Smooth muscle cell (in vitro differentiated cells): ENCODE measurements around the gene SLC9A9. TPM values are rescaled to one million over a fixed set of nuclear protein-coding genes. Genes with fewer than 3 reads are reported as not detected.

Experiments used
- DNase-seq: peaks from one replicate; lab custom pipeline; 2025; ENCODE audit not compliant: unreplicated experiment; lab: John Stamatoyannopoulos, UW
- H2AFZ ChIP-seq: fragments of 200-600 bp; sonication (generic); 2 replicates; pipeline ENCODE4 v1.6.0; 2016; ENCODE audit warnings: antibody characterized with exemption, low read depth, mild to moderate bottlenecking
- H3F3A ChIP-seq: fragments of 200-600 bp; sonication (generic); 2 replicates; pipeline ENCODE4 v1.6.0; 2017; ENCODE audit warnings: antibody characterized with exemption, low read depth
- H3K27ac ChIP-seq: fragments of 200-600 bp; sonication (generic); 2 replicates; pipeline ENCODE4 v1.5.1; 2016; ENCODE audit warnings: low read depth, mild to moderate bottlenecking
- H3K27me3 ChIP-seq: fragments of 200-600 bp; sonication (generic); 2 replicates; pipeline ENCODE4 v1.6.1; 2016; ENCODE audit warnings: low read depth, mild to moderate bottlenecking
- H3K36me3 ChIP-seq: fragments of 200-600 bp; sonication (generic); 2 replicates; pipeline ENCODE4 v1.5.1; 2016; ENCODE audit warnings: low read depth
- H3K4me1 ChIP-seq: fragments of 200-600 bp; sonication (generic); 2 replicates; pipeline ENCODE4 v1.5.1; 2016; ENCODE audit warnings: low read depth
- H3K4me2 ChIP-seq: fragments of 200-600 bp; sonication (generic); 2 replicates; pipeline ENCODE4 v1.6.0; 2016; ENCODE audit warnings: mild to moderate bottlenecking
- H3K4me3 ChIP-seq: fragments of 200-600 bp; sonication (generic); 2 replicates; pipeline ENCODE4 v1.5.1; 2016; ENCODE audit warnings: mild to moderate bottlenecking
- H3K79me2 ChIP-seq: fragments of 200-600 bp; sonication (generic); 2 replicates; pipeline ENCODE4 v1.6.0; 2016; ENCODE audit warnings: low read depth, mild to moderate bottlenecking
- H3K9ac ChIP-seq: fragments of 200-600 bp; sonication (generic); 2 replicates; pipeline ENCODE4 v1.6.0; 2016; ENCODE audit warnings: low read depth
- H3K9me3 ChIP-seq: fragments of 200-600 bp; sonication (generic); replicated peaks from 2 replicates; pipeline ENCODE4 v1.5.1; 2016; ENCODE audit warnings: low read depth
- H4K20me1 ChIP-seq: fragments of 200-600 bp; sonication (generic); 2 replicates; pipeline ENCODE4 v1.6.0; 2016; ENCODE audit warnings: low read depth
- WGBS: methylation state at CpG from one replicate; pipeline ENCODE4 v1.1.7; 2016; ENCODE audit warnings: low lambda C conversion rate; 5-methylcytosine and 5-hydroxymethylcytosine counted together
- polyA plus RNA-seq: library from polyadenylated mRNA; unstranded; fragments of >200 nt; fragmentation: Nextera tagmentation; extraction: Ambion mirVana; gene quantifications from 2 replicates; pipeline ENCODE4 v1.2.1, GENCODE V29; 2016
- total RNA-seq: library from RNA; depleted of rRNA; stranded (reverse); fragments of >200 nt; gene quantifications from 2 replicates; pipeline ENCODE4 v1.2.3, GENCODE V29; 2014
- TF ChIP-seq, protein P1 (sequence below): fragments of 200-600 bp; sonication (generic); IDR thresholded peaks from 2 replicates; pipeline ENCODE4 v1.5.1; 2017; ENCODE audit warnings: borderline replicate concordance, mild to moderate bottlenecking, antibody characterized with exemption; ENCODE audit not compliant: insufficient read depth, poor library complexity, severe bottlenecking

The SLC9A9 gene
- total and polyA plus RNA-seq, 2 experiments from 2014 or later, result 4.0 to 8.9 TPM

DNA sequence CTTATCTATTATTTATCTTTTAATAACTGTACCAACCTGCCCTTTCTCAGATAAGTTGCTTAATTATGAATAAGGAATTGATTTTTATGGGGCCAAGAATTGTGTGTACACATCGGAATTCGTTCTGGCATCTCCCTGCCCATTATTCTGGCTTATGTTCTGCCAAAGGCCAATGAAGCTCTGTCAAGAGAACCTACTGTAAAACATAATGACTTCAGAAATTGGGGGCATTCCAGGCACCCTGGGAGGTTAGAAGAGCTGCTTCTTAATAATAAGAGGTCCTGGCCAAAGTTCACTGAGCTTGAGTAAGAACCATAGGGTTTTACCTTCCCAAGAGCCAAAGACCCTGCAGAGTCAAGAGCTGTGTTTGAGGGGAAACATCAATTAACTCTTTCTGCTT is 261.7 kb downstream of the SLC9A9 start:
- Histone ChIP-seq H3K79me2 (no peaks in the 10 kb centered on the region), H3K4me2 (no peak overlapping the region)
- DNase-seq, result no peak

DNA sequence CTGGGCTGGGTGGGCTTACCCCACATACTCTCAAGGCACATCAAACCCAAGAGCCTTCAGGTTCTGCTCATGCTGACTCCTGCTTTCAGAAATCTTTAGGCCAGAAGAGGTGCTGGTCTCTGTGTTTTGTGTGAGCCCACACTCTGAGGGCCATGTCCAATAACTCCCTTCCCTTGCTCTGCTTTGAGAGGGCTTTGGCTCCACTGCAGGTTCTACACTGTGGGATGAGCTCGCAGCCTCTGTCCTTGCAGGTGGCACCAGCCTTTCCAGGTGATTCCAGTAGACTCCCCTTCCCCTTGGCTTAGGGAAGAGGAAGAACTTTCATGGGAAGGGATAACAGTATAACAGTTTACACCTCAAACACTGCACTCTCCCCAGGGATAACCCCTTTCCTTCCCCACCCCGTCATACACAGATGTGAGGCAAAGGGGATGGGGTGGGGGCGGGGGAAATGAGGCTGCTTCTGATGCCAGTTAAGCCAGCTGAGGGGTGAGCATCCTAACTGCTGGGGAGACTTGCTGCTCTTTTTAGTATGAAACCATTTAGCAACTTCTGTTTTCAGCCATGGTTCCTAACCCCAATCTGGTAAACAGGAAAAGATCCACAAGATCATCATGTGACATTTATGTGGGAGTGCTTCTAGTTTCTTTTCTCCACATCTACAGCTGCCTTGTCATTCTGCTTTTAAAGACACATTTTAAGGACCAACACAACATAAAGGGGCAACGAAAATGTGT is 262.4 kb downstream of the SLC9A9 start:
- no peaks in the 10 kb centered on the region for H3K4me1 ChIP-seq
- H3K27me3 ChIP-seq, result no peaks in the 10 kb centered on the region
- H3K4me2 ChIP-seq, result no peak overlapping the region
- no peaks in the 10 kb centered on the region for H3K36me3 ChIP-seq
- no peaks in the 10 kb centered on the region for H3K9me3 ChIP-seq
- no peak overlapping the region for H2AFZ ChIP-seq
- no peaks in the 10 kb centered on the region for H4K20me1 ChIP-seq
- TF ChIP-seq, protein P1, sequence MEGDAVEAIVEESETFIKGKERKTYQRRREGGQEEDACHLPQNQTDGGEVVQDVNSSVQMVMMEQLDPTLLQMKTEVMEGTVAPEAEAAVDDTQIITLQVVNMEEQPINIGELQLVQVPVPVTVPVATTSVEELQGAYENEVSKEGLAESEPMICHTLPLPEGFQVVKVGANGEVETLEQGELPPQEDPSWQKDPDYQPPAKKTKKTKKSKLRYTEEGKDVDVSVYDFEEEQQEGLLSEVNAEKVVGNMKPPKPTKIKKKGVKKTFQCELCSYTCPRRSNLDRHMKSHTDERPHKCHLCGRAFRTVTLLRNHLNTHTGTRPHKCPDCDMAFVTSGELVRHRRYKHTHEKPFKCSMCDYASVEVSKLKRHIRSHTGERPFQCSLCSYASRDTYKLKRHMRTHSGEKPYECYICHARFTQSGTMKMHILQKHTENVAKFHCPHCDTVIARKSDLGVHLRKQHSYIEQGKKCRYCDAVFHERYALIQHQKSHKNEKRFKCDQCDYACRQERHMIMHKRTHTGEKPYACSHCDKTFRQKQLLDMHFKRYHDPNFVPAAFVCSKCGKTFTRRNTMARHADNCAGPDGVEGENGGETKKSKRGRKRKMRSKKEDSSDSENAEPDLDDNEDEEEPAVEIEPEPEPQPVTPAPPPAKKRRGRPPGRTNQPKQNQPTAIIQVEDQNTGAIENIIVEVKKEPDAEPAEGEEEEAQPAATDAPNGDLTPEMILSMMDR, result no peak
- H3K79me2 ChIP-seq, result no peaks in the 10 kb centered on the region
- no peak for DNase-seq
- H3K27ac ChIP-seq, result no peak overlapping the region
- no peak overlapping the region for H3K9ac ChIP-seq
- H3K4me3 ChIP-seq, result no peak overlapping the region
- no peaks in the 10 kb centered on the region for H3F3A ChIP-seq
- WGBS, result 87% methylated on average over 4 of the region's 4 CpGs

More for the DNA sequence above, 261.7 kb downstream of the SLC9A9 start:
- H3F3A ChIP-seq, result no peaks in the 10 kb centered on the region
- H3K36me3 ChIP-seq, result no peaks in the 10 kb centered on the region
- H4K20me1 ChIP-seq, result no peaks in the 10 kb centered on the region
- WGBS, result 100% methylated on average over 2 of the region's 2 CpGs
- H3K27me3 ChIP-seq, result no peaks in the 10 kb centered on the region
- H3K4me3 ChIP-seq, result no peak overlapping the region
- no peak overlapping the region for H2AFZ ChIP-seq
- no peaks in the 10 kb centered on the region for H3K9me3 ChIP-seq
- H3K4me1 ChIP-seq, result no peaks in the 10 kb centered on the region
- no peak overlapping the region for H3K27ac ChIP-seq
- TF ChIP-seq, protein P1, result no peak
- H3K9ac ChIP-seq, result no peak overlapping the region

DNA sequence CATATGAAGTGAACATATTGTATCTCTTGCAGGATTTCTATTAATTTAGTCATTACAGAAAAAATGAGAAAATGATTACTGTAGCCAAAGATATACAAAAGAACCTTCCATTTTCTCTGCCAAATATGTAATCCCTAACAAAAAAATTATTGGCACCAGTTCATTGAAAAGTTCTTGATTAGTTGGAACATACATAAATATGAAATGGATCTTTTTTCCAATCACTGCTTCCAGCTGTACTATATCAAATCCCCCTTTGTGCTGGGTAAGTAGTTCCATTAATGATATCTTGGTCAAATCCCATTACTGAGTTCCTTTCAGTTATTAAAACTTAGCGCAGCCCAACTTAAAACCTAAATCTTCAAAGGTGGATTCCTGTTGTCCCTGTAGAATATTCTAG is 263.8 kb downstream of the SLC9A9 start:
- H3K4me2 ChIP-seq, result no peak overlapping the region
- no peak overlapping the region for H3K4me3 ChIP-seq
- H3K4me1 ChIP-seq, result no peaks in the 10 kb centered on the region
- H3K9ac ChIP-seq, result no peak overlapping the region
- H3K79me2 ChIP-seq, result no peaks in the 10 kb centered on the region
- DNase-seq, result no peak
- no peak overlapping the region for H3K27ac ChIP-seq
- H2AFZ ChIP-seq, result no peak overlapping the region
- no peaks in the 10 kb centered on the region for H3F3A ChIP-seq
- no peaks in the 10 kb centered on the region for H3K36me3 ChIP-seq
- TF ChIP-seq, protein P1, result no peak
- H3K9me3 ChIP-seq, result no peaks in the 10 kb centered on the region
- 100% methylated on average over 1 of the region's 1 CpG for WGBS
- H4K20me1 ChIP-seq, result no peaks in the 10 kb centered on the region
- H3K27me3 ChIP-seq, result no peaks in the 10 kb centered on the region
